ENCODE data around the gene PLEKHD1. TPM values are rescaled to one million over a fixed set of nuclear protein-coding genes. Genes with fewer than 3 reads are reported as not detected.

Gene PLEKHD1
- total RNA-seq, 2 experiments from 2014 or later, result 0.15 to 0.19 TPM

- CTCF ChIA-PET, result interaction anchor here (1.4 kb wide), 1 partner anchor 171 kb away, joined by 4 read pairs; no protein-coding TSS in a partner anchor
- Mint-ChIP-seq H3K27ac (no peak overlapping the region), H3K4me1 (peaks cover 14% of the 10 kb centered on the region), H3K9me3 (no peaks in the 10 kb centered on the region), H3K4me3 (peak overlapping the region; percentile 38), H3K36me3 (ENCODE audit: low read depth) (peaks cover 2% of the 10 kb centered on the region), H3K27me3 (peaks cover 74% of the 10 kb centered on the region)
- DNase-seq, result no peak
- POLR2A ChIA-PET, result no interaction called here
Observed at GRCh38 chr14:69572030-69572840, 87.7 kb downstream of the PLEKHD1 start.

GRCh38 chr14:69572841-69573135 lies 88.3 kb downstream of the PLEKHD1 start:
- Mint-ChIP-seq H3K4me1 (peaks cover 14% of the 10 kb centered on the region), H3K27ac (no peak overlapping the region), H3K36me3 (ENCODE audit: low read depth) (peaks cover 2% of the 10 kb centered on the region), H3K4me3 (no peak overlapping the region), H3K9me3 (no peaks in the 10 kb centered on the region), H3K27me3 (peaks cover 70% of the 10 kb centered on the region)
- DNase-seq, result no peak
- CTCF ChIA-PET, result no interaction called here
- POLR2A ChIA-PET, result no interaction called here

GRCh38 chr14:69573205-69573830 lies 88.8 kb downstream of the PLEKHD1 start:
- H3K27me3 Mint-ChIP-seq, result peaks cover 65% of the 10 kb centered on the region
- peak overlapping the region; percentile 25 for H3K27ac Mint-ChIP-seq

GRCh38 chr14:69573831-69574262 lies 89.3 kb downstream of the PLEKHD1 start:
- Mint-ChIP-seq H3K36me3 (ENCODE audit: low read depth) (peaks cover 2% of the 10 kb centered on the region), H3K27ac (no peak overlapping the region), H3K4me3 (peak overlapping the region; percentile 30), H3K27me3 (peaks cover 61% of the 10 kb centered on the region), H3K4me1 (peaks cover 14% of the 10 kb centered on the region), H3K9me3 (no peaks in the 10 kb centered on the region)
- ChIA-PET CTCF (interaction anchor here (0.7 to 1.2 kb wide), 4 partner anchors 11 to 119 kb away, joined by 3 to 5 read pairs (median 3); no protein-coding TSS in a partner anchor), POLR2A (no interaction called here)
- DNase-seq, result no peak

More at GRCh38 chr14:69573205-69573830, 88.8 kb downstream of the PLEKHD1 start:
- peaks cover 14% of the 10 kb centered on the region for H3K4me1 Mint-ChIP-seq
- CTCF ChIA-PET, result interaction anchor here (0.7 to 1.2 kb wide), 2 partner anchors 10 to 29 kb away, joined by 3 to 5 read pairs; no protein-coding TSS in a partner anchor
- H3K36me3 Mint-ChIP-seq (ENCODE audit: low read depth), result peaks cover 2% of the 10 kb centered on the region
- POLR2A ChIA-PET, result no interaction called here
- no peak for DNase-seq
- H3K4me3 Mint-ChIP-seq, result peak overlapping the region; percentile 30
- H3K9me3 Mint-ChIP-seq, result no peaks in the 10 kb centered on the region

GRCh38 chr14:69574263-69574953 lies 89.9 kb downstream of the PLEKHD1 start, which contains the start of gene CCDC177:
Gene CCDC177 (minus strand): TSS chr14:69574871. CDS start chr14:69573622, 1,249 bp downstream.
- Mint-ChIP-seq H3K9me3 (no peaks in the 10 kb centered on the region), H3K27ac (no peak within 1 kb of the TSS), H3K27me3 (peaks cover 64% of the 10 kb centered on the region), H3K4me3 (peak within 1 kb of the TSS; percentile 75), H3K36me3 (ENCODE audit: low read depth) (peaks cover 2% of the 10 kb centered on the region), H3K4me1 (peaks cover 14% of the 10 kb centered on the region)
- ChIA-PET POLR2A (no interaction called here), CTCF (interaction anchor here (0.6 to 1.2 kb wide), 9 partner anchors 11 to 297 kb away, joined by 3 to 5 read pairs (median 3); no protein-coding TSS in a partner anchor)
- DNase-seq, result peak; percentile 78

GRCh38 chr14:69574954-69575295 lies 90.4 kb downstream of the PLEKHD1 start:
- Mint-ChIP-seq H3K27me3 (peaks cover 64% of the 10 kb centered on the region), H3K4me1 (peaks cover 14% of the 10 kb centered on the region), H3K9me3 (no peaks in the 10 kb centered on the region), H3K4me3 (peak overlapping the region; percentile 75), H3K36me3 (ENCODE audit: low read depth) (peaks cover 2% of the 10 kb centered on the region), H3K27ac (no peak overlapping the region)
- CTCF ChIA-PET, result interaction anchor here (0.6 to 1.3 kb wide), 8 partner anchors 14 to 296 kb away, joined by 3 to 4 read pairs (median 3); no protein-coding TSS in a partner anchor
- POLR2A ChIA-PET, result no interaction called here
- DNase-seq, result no peak

- Mint-ChIP-seq H3K9me3 (no peaks in the 10 kb centered on the region), H3K36me3 (ENCODE audit: low read depth) (peaks cover 2% of the 10 kb centered on the region), H3K4me1 (peaks cover 3% of the 10 kb centered on the region), H3K4me3 (no peak overlapping the region), H3K27ac (no peak overlapping the region), H3K27me3 (peaks cover 35% of the 10 kb centered on the region)
- DNase-seq, result no peak
- ChIA-PET POLR2A (no interaction called here), CTCF (interaction anchor here (1.1 to 1.9 kb wide), 4 partner anchors 36 to 147 kb away, joined by 4 to 12 read pairs (median 5); no protein-coding TSS in a partner anchor)
Observed at GRCh38 chr14:69579476-69579875, 94.9 kb downstream of the PLEKHD1 start.

GRCh38 chr14:69580009-69580577 lies 95.6 kb downstream of the PLEKHD1 start:
- H3K27me3 Mint-ChIP-seq, result peaks cover 30% of the 10 kb centered on the region
- no peaks in the 10 kb centered on the region for H3K9me3 Mint-ChIP-seq
- H3K4me1 Mint-ChIP-seq, result peaks cover 3% of the 10 kb centered on the region
- H3K27ac Mint-ChIP-seq, result no peak overlapping the region
- ChIA-PET CTCF (interaction anchor here (0.6 to 1.9 kb wide), 7 partner anchors 36 to 646 kb away, joined by 3 to 12 read pairs (median 4); no protein-coding TSS in a partner anchor), POLR2A (no interaction called here)
- no peak overlapping the region for H3K4me3 Mint-ChIP-seq
- peak; percentile 36 for DNase-seq
- no peaks in the 10 kb centered on the region for H3K36me3 Mint-ChIP-seq (ENCODE audit: low read depth)

Other genes with a start within 250 kb of the PLEKHD1 start
- not detected for gene GALNT16, start 224.6 kb upstream of the PLEKHD1 start, total RNA-seq
- 100 to 1,000 TPM; 278 to 334 TPM for gene ERH, start 86.4 kb upstream of the PLEKHD1 start, total RNA-seq
- gene SLC39A9, start 86.0 kb upstream of the PLEKHD1 start, total RNA-seq, result 10 to 100 TPM; 43.7 to 50.4 TPM
- not detected for gene CCDC177, start 90.1 kb downstream of the PLEKHD1 start, total RNA-seq
- 10 to 100 TPM; 42.6 to 45.0 TPM for gene SUSD6, start 126.9 kb downstream of the PLEKHD1 start, total RNA-seq

Measured in activated CD4-positive, alpha-beta T cell treated with anti-CD3 and anti-CD28 coated beads, Interleukin-2, amount 10 ng/mL, durations not matched to agents 7 days and 5 days (primary cell).